A673 (cell line): ENCODE data around the gene ATP2A2.

Experiments used
- EZH2 ChIP-seq: fragments of 200-600 bp; sonication (generic); IDR thresholded peaks from 2 replicates; pipeline ENCODE4 v1.6.1; 2017; ENCODE audit warnings: borderline replicate concordance, low read depth, mild to moderate bottlenecking, mixed read lengths, antibody characterized with exemption, low read length; ENCODE audit not compliant: poor library complexity, severe bottlenecking
- TF ChIP-seq, protein P1 (sequence below): fragments of 300-800, 200-600 bp; sonication (generic); conservative IDR thresholded peaks from 2 replicates; pipeline ENCODE4 v1.5.1; 2017; ENCODE audit warnings: low read depth, mild to moderate bottlenecking, antibody characterized with exemption, low read length, moderate library complexity, mixed read lengths

DNA sequence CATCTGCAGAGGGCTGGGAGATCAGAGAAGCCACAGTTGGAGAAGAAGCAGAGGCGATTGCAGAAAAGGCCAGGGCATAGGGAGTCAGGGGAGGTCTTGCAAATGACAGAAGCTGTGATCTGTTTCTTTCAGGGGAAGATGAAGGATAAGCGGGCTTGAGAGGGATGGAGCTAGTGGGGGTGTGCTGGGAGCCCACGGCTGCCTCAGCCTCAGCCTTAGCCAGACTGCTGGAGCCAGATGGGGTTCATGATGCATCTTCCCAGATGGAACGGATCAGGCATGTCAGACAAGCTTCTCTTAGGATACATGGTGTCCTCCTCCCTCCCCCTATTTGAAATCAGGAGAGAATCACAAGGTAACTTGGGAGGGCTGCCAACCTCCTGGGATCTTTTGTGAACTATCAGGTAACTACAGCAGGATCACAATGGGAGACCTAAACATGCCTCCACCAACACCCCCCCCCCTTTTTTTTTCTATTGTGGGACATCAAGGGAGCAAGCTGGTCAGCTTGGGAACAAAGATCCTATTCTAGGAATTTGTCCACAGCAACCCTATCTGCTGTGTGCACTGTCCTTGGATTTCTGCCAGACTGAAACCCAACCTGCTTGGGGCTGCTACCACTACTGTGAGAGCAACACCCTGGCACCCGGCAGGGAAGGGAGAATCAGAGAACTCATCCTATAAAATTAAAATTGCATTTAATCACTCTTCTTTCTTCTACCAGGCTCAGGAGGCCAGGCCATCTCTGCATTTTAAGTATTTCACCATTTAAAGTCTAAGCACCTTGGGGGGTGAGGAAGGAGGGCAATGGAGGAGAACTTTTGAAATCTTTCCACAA is 10.7 kb upstream of the ATP2A2 start:
- TF ChIP-seq, protein P1, sequence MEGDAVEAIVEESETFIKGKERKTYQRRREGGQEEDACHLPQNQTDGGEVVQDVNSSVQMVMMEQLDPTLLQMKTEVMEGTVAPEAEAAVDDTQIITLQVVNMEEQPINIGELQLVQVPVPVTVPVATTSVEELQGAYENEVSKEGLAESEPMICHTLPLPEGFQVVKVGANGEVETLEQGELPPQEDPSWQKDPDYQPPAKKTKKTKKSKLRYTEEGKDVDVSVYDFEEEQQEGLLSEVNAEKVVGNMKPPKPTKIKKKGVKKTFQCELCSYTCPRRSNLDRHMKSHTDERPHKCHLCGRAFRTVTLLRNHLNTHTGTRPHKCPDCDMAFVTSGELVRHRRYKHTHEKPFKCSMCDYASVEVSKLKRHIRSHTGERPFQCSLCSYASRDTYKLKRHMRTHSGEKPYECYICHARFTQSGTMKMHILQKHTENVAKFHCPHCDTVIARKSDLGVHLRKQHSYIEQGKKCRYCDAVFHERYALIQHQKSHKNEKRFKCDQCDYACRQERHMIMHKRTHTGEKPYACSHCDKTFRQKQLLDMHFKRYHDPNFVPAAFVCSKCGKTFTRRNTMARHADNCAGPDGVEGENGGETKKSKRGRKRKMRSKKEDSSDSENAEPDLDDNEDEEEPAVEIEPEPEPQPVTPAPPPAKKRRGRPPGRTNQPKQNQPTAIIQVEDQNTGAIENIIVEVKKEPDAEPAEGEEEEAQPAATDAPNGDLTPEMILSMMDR: no peak
- TF ChIP-seq EZH2: no peak
